Heart right ventricle (tissue), 16 donors: ENCODE results near the gene RAB20. TPM values are rescaled to one million over a fixed set of nuclear protein-coding genes. Genes with fewer than 3 reads are reported as not detected.

ENCODE experiments used
- ATAC-seq, 8 donors: fragments of 200-7000 bp; cut with Tn5 transposase; one replicate each; pipeline ENCODE4 v1.9.1; 2020; ENCODE audit warnings: mild to moderate bottlenecking in 8 of 8, moderate library complexity in 8 of 8, moderate number of reproducible peaks in 1 of 8
- DNase-seq, 2 donors: peaks; one replicate each; pipeline ENCODE4 v3.0.0-alpha.2; 2020
- H3K27ac ChIP-seq, 10 donors: fragments of 200-600 bp; sonication (generic) in 2 of 10; one replicate each; pipeline versions ENCODE4 v1.5.0 to v1.8.0; 2020 to 2022; ENCODE audit warnings: mild to moderate bottlenecking in 3 of 10
- H3K27me3 ChIP-seq, 7 donors: fragments of 200-600 bp; one replicate each; pipeline ENCODE4 v1.8.0; 2021 to 2022; ENCODE audit warnings: mild to moderate bottlenecking in 2 of 7
- H3K36me3 ChIP-seq, 9 donors: fragments of 200-600 bp; sonication (generic) in 1 of 9; one replicate each; pipeline versions ENCODE4 v1.5.0 to v1.8.0; 2020 to 2022; ENCODE audit warnings: mild to moderate bottlenecking in 2 of 9
- H3K4me1 ChIP-seq, 9 donors: fragments of 200-600 bp; sonication (generic) in 1 of 9; one replicate each; pipeline versions ENCODE4 v1.5.0 to v1.8.0; 2020 to 2022; ENCODE audit warnings: mild to moderate bottlenecking in 4 of 9
- H3K4me3 ChIP-seq, 10 donors: fragments of 200-600 bp; sonication (generic) in 2 of 10; one replicate each; pipeline versions ENCODE4 v1.5.0 to v1.8.0; 2020 to 2022; ENCODE audit warnings: mild to moderate bottlenecking in 7 of 10, moderate library complexity in 2 of 10
- H3K9me3 ChIP-seq, 11 donors: fragments of 200-600 bp in 10 of 11; sonication (generic) in 2 of 11; one replicate each; pipeline versions ENCODE4 v1.5.0 to v1.8.0; 2013 to 2022; ENCODE audit warnings: mild to moderate bottlenecking in 2 of 11, control low read depth in 1 of 11, moderate library complexity in 1 of 11
- CTCF ChIP-seq, 9 donors: fragments of 200-600 bp; sonication (generic) in 2 of 9; IDR thresholded peaks; one replicate each; pipeline versions ENCODE4 v1.5.0 to v1.8.0; 2021 to 2022; ENCODE audit warnings: antibody characterized with exemption in 9 of 9, mild to moderate bottlenecking in 5 of 9, moderate library complexity in 1 of 9
- WGBS, 2 donors: extraction: QIAGEN DNeasy Blood & Tissue Kit; methylation state at CpG; one replicate each; pipeline ENCODE4 v1.1.7; 2013; ENCODE audit warnings: inconsistent platforms in 1 of 2; 5-methylcytosine and 5-hydroxymethylcytosine counted together
- intact Hi-C, 10 donors: fragments of 100-400 bp; cut with DNase I; formaldehyde crosslinking; loops; one replicate each; pipeline versions ENCODE4 v1.11.1 to v1.14.2; 2022
- polyA plus RNA-seq, 2 donors: library from polyadenylated mRNA; stranded (reverse); fragments of 200-250 nt; gene quantifications; one replicate each; pipeline ENCODE4 v1.2.3, GENCODE V29; 2013
- total RNA-seq, 10 donors: library from RNA; stranded (reverse); fragmentation: NEBNext Ultra II Directional in 3 of 10; extraction: Animal tissue kit (Norgen Biotek cat#: 25700) in 3 of 10; gene quantifications; one replicate each; pipeline versions ENCODE4 v1.2.1 to v1.2.4, GENCODE V29; 2021 to 2023
- donor health status: Arrhythmogenic right ventricular cardiomyopathy.
- donor health status: ischemic (EF 13 %, LVEDD 7.1; RV severe dilation, severe dysfunction).
- donor health status: healthy with polysubstance abuse.
- donor health status: DM: no; HTN: yes; CAD: no.
- donor health status: DM: no; HTN: no; CAD: no.
- donor health status: ischemic (EF 25% LVEDD 6.9; RV normal size, moderate dysfunction).
- donor health status: ischemic (EF 25% LVEDD 5.7; RV mildly dilated, moderate dysfunction).
- donor health status: healthy.
- donor health status: DM: yes; HTN: yes; CAD: no.
- donor health status: Ischemic cardiomyopathy.
- donor health status: ischemic (EF 35%, LVEDD 5.7; RV mildly dilated, moderate dysfunction).
- donor health status: nonischemic (EF 11% LVEDD 7.7; RV severe dilation, severe dysfunction).
- donor health status: DM: yes; HTN: yes; CAD: no.
- donor health status: PGD.
- donor health status: ischemic (EF 29% LVEDD 5.4; RV normal size, mild dysfunction).
- donor health status: nonischemic (EF 23%, LVEDD 6.1; RV moderate dilation, normal function).

Gene RAB20
- total and polyA plus RNA-seq, 12 donors = 5.4 to 40.8 (median 12.5) TPM

DNA sequence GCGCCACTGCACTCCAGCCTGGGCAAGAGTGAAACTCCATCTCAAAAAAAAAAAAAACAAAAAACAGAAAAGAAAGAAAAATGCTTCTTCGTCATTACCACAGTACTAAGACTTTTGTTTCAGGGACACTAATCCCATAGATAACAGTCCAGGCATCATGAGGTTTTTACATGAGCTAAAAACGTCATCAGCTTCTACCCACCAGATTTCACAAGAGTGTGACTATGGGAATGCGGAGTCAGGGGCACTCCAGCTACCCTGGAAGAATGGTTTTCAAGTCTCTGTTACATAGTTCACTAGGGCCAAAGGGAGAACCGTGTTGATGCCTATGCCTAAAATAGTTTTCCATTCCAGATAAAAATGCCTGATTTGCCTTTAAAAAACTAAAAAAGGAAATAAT is 33.2 kb downstream of the RAB20 start:
- intact Hi-C loops = loop anchor here in 2 of 10 donors (5.0 kb wide), 1 partner anchor 34 kb away; the partner anchor contains the start of gene RAB20 (in 2 of the 2)
- Histone ChIP-seq H3K4me1 (peaks cover 17 to 85% (median 45%) of the 10 kb centered on the region in 9 donors), H3K4me3 (no peak overlapping the region), H3K27ac (peak overlapping the region in 8 of 10 donors; percentile 72 to 92 (median 87)), H3K9me3 (no peaks in the 10 kb centered on the region), H3K27me3 (no peaks in the 10 kb centered on the region), H3K36me3 (peaks cover 0 to 7% (median 0%) of the 10 kb centered on the region in 9 donors)
- ATAC-seq (peak in 2 of 8 donors; percentile 4 to 23), DNase-seq (no peak)
- no peak for TF ChIP-seq CTCF (IDR thresholded peaks at IDR 0.05)
- WGBS, 2 donors = 55 to 60% methylated on average over 5 of the region's 5 CpGs

GRCh38 chr13:110525328-110526319 is 35.9 kb downstream of the RAB20 start:
- intact Hi-C loops = loop anchor here in 4 of 10 donors (2.0 to 5.0 kb wide), 3 partner anchors 19 to 37 kb away; partner anchors contain the start of gene RAB20 (in 3 of the 4)
- Histone ChIP-seq H3K4me3 (no peak overlapping the region), H3K9me3 (no peaks in the 10 kb centered on the region), H3K4me1 (peaks cover 22 to 91% (median 55%) of the 10 kb centered on the region in 9 donors), H3K27me3 (no peaks in the 10 kb centered on the region), H3K36me3 (peaks cover 0 to 10% (median 3%) of the 10 kb centered on the region in 9 donors), H3K27ac (peak overlapping the region; percentile 31 to 92 (median 85))
- DNase-seq (peak; percentile 51 to 54), ATAC-seq (peak; percentile 18 to 75 (median 64))
- no peak for TF ChIP-seq CTCF (IDR thresholded peaks at IDR 0.05)
- 63 to 67% methylated on average over 25 of the region's 25 CpGs for WGBS, 2 donors

GRCh38 chr13:110524541-110525257 is 36.8 kb downstream of the RAB20 start:
- Histone ChIP-seq H3K4me1 (peaks cover 25 to 93% (median 58%) of the 10 kb centered on the region in 9 donors), H3K27ac (peak overlapping the region; percentile 59 to 92 (median 85)), H3K9me3 (no peaks in the 10 kb centered on the region), H3K27me3 (no peaks in the 10 kb centered on the region), H3K4me3 (no peak overlapping the region), H3K36me3 (peaks cover 0 to 10% (median 3%) of the 10 kb centered on the region in 9 donors)
- ATAC-seq (peak; percentile 50 to 75 (median 72)), DNase-seq (peak; percentile 78 to 83)
- 42 to 47% methylated on average over 21 of the region's 21 CpGs for WGBS, 2 donors
- intact Hi-C loops = loop anchor here in 5 of 10 donors (2.0 to 5.0 kb wide), 2 partner anchors 36 to 38 kb away; partner anchors contain the start of gene RAB20 (in 5 of the 5)
- TF ChIP-seq CTCF (IDR thresholded peaks at IDR 0.05) = no peak
